Measurements from ENCODE around the gene USP53.
"Not testable (repeated sequence)": the region's sequence is repeated elsewhere in the genome, so short reads cannot be mapped to it uniquely, and the experiment has no call there.

USP53 gene

GRCh38 chr4:119328695-119329094, 116.2 kb downstream of the USP53 start:
- no peak for DNase-seq (ENCODE audit: low read depth)
- no peak overlapping the region for H3K4me3 ChIP-seq (ENCODE audit: low read length)
- TF ChIP-seq CTCF (conservative IDR thresholded peaks at IDR 0.05; ENCODE audit: low read depth, low read length), result no peak

GRCh38 chr4:119329835-119330620, 117.5 kb downstream of the USP53 start:
- H3K4me3 ChIP-seq (ENCODE audit: low read length), result no peak overlapping the region

GRCh38 chr4:119336332-119336979, 123.9 kb downstream of the USP53 start:
- not testable (repeated sequence) for DNase-seq (ENCODE audit: low read depth)

More at GRCh38 chr4:119329835-119330620, 117.5 kb downstream of the USP53 start:
- DNase-seq (ENCODE audit: low read depth), result no peak
- TF ChIP-seq CTCF (conservative IDR thresholded peaks at IDR 0.05; ENCODE audit: low read depth, low read length), result no peak

GRCh38 chr4:119337010-119337409, 124.5 kb downstream of the USP53 start:
- DNase-seq (ENCODE audit: low read depth), result no peak
- no peak for TF ChIP-seq CTCF (conservative IDR thresholded peaks at IDR 0.05; ENCODE audit: low read depth, low read length)
- no peak overlapping the region for H3K4me3 ChIP-seq (ENCODE audit: low read length)

More at GRCh38 chr4:119336332-119336979, 123.9 kb downstream of the USP53 start:
- not testable (repeated sequence) for H3K4me3 ChIP-seq (ENCODE audit: low read length)

GRCh38 chr4:119339895-119340294, 127.4 kb downstream of the USP53 start:
- not testable (repeated sequence) for DNase-seq (ENCODE audit: low read depth); H3K4me3 ChIP-seq (ENCODE audit: low read length)

GRCh38 chr4:119343293-119343692, 130.8 kb downstream of the USP53 start:
- not testable (repeated sequence) for DNase-seq (ENCODE audit: low read depth); H3K4me3 ChIP-seq (ENCODE audit: low read length)
